Astrocyte (in vitro differentiated cells and primary cell): ENCODE data around the gene DCAF7. TPM values are rescaled to one million over a fixed set of nuclear protein-coding genes. Genes with fewer than 3 reads are reported as not detected.

Experiments
- DNase-seq: peaks from one replicate; pipeline ENCODE4 v3.0.0-alpha.2; 2010; ENCODE audit warnings: low read depth
- FAIRE-seq: peaks from 2 replicates; lab custom pipeline; 2011; peaks lifted over from hg19 to GRCh38; lab: Jason Lieb, UNC
- H2AFZ ChIP-seq: 2 replicates; pipeline ENCODE4 v1.6.0; 2012; ENCODE audit warnings: low read depth, low read length, inconsistent platforms
- H3K27ac ChIP-seq: 2 replicates; pipeline ENCODE4 v1.5.1; 2011; ENCODE audit warnings: low read depth, low read length, inconsistent platforms
- H3K27me3 ChIP-seq: 2 replicates; pipeline ENCODE4 v1.6.0; 2011; ENCODE audit warnings: low read length, inconsistent platforms; ENCODE audit not compliant: insufficient read depth
- H3K36me3 ChIP-seq: 2 replicates; pipeline ENCODE4 v1.5.1; 2011; ENCODE audit warnings: low read length, inconsistent platforms; ENCODE audit not compliant: insufficient read depth
- H3K4me1 ChIP-seq: 2 replicates; pipeline ENCODE4 v1.5.1; 2011; ENCODE audit warnings: low read length, inconsistent platforms; ENCODE audit not compliant: insufficient read depth
- H3K4me2 ChIP-seq: 2 replicates; pipeline ENCODE4 v1.6.0; 2012; ENCODE audit warnings: low read length, inconsistent platforms
- H3K4me3 ChIP-seq: 2 replicates; pipeline ENCODE4 v1.5.1; 2011; ENCODE audit warnings: low read depth, mild to moderate bottlenecking, low read length, inconsistent platforms; ENCODE audit not compliant: insufficient read depth
- H3K79me2 ChIP-seq: 2 replicates; pipeline ENCODE4 v1.6.0; 2012; ENCODE audit warnings: mild to moderate bottlenecking, low read length, inconsistent platforms; ENCODE audit not compliant: insufficient read depth
- H3K9ac ChIP-seq: 2 replicates; pipeline ENCODE4 v1.6.0; 2012; ENCODE audit warnings: mild to moderate bottlenecking, low read length, inconsistent platforms
- H3K9me3 ChIP-seq: 2 replicates; pipeline ENCODE4 v1.5.1; 2012; ENCODE audit warnings: low read depth, mild to moderate bottlenecking, low read length, inconsistent platforms; ENCODE audit not compliant: insufficient read depth
- H4K20me1 ChIP-seq: 2 replicates; pipeline ENCODE4 v1.6.0; 2012; ENCODE audit warnings: low read length, inconsistent platforms; ENCODE audit not compliant: insufficient read depth
- H3K27ac Mint-ChIP-seq: one replicate; pipeline ENCODE4 v1.8.0; 2021; ENCODE audit warnings: mild to moderate bottlenecking, mixed read lengths; ENCODE audit not compliant: unreplicated experiment
- H3K27me3 Mint-ChIP-seq: one replicate; pipeline ENCODE4 v1.8.0; 2021; ENCODE audit warnings: low read depth, mixed read lengths; ENCODE audit not compliant: unreplicated experiment
- H3K36me3 Mint-ChIP-seq: one replicate; pipeline ENCODE4 v1.8.0; 2021; ENCODE audit warnings: low read depth, mixed read lengths; ENCODE audit not compliant: unreplicated experiment
- H3K4me1 Mint-ChIP-seq: one replicate; pipeline ENCODE4 v1.8.0; 2021; ENCODE audit warnings: low read depth, mixed read lengths; ENCODE audit not compliant: unreplicated experiment
- H3K4me3 Mint-ChIP-seq: one replicate; pipeline ENCODE4 v1.8.0; 2021; ENCODE audit warnings: mild to moderate bottlenecking, moderate library complexity, mixed read lengths; ENCODE audit not compliant: unreplicated experiment
- H3K9me3 Mint-ChIP-seq: one replicate; pipeline ENCODE4 v1.8.0; 2021; ENCODE audit warnings: mild to moderate bottlenecking, mixed read lengths; ENCODE audit not compliant: unreplicated experiment
- EZH2 ChIP-seq: IDR thresholded peaks from 2 replicates; pipeline ENCODE4 v1.6.1; 2012; ENCODE audit warnings: mild to moderate bottlenecking, low read length, inconsistent platforms; ENCODE audit not compliant: insufficient read depth
- total RNA-seq: library from RNA; stranded (reverse); gene quantifications from 2 replicates; pipeline ENCODE4 v1.2.1, GENCODE V29; 2021
- TF ChIP-seq, protein P1 (sequence below): IDR thresholded peaks from 2 replicates; pipeline ENCODE4 v1.5.1; 2011; ENCODE audit warnings: low read depth, mild to moderate bottlenecking, inconsistent platforms, low read length, moderate library complexity; ENCODE audit not compliant: insufficient read depth

DCAF7 gene
- total RNA-seq, 1 donor from 2014 or later: 84.2 TPM

DNA sequence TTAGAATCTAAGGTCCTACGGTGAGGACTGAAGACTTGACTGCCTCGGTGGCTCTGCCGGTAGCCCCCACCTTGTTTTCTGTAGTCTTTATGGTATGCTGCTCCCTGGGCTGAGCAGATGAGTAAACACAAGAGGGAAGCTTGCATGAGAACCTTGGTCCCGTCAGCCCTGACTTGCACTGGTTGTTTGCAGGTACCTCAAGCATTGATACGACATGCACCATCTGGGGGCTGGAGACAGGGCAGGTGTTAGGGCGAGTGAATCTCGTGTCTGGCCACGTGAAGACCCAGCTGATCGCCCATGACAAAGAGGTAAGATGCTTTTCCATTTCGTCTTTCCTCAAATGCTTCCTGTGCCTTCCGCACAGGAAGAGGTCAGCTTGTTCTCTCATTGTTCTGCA lies 29.4 kb downstream of the DCAF7 start:
- Histone ChIP-seq H3K4me2 (no peak overlapping the region), H3K4me1 (no peaks in the 10 kb centered on the region), H3K9ac (no peak overlapping the region), H2AFZ (no peak overlapping the region), H3K36me3 (peaks cover 33% of the 10 kb centered on the region), H3K4me3 (no peak overlapping the region), H3K27ac (no peak overlapping the region), H4K20me1 (peaks cover 67% of the 10 kb centered on the region), H3K79me2 (peaks cover 48% of the 10 kb centered on the region), H3K9me3 (no peaks in the 10 kb centered on the region), H3K27me3 (no peaks in the 10 kb centered on the region)
- no peak overlapping the region for H3K4me3 Mint-ChIP-seq
- peaks cover 10% of the 10 kb centered on the region for H3K4me1 Mint-ChIP-seq
- DNase-seq (no peak), FAIRE-seq (no peak)
- no peak overlapping the region for H3K27ac Mint-ChIP-seq
- H3K36me3 Mint-ChIP-seq: peaks cover 20% of the 10 kb centered on the region
- no peaks in the 10 kb centered on the region for H3K27me3 Mint-ChIP-seq
- no peaks in the 10 kb centered on the region for H3K9me3 Mint-ChIP-seq
- TF ChIP-seq, protein P1, sequence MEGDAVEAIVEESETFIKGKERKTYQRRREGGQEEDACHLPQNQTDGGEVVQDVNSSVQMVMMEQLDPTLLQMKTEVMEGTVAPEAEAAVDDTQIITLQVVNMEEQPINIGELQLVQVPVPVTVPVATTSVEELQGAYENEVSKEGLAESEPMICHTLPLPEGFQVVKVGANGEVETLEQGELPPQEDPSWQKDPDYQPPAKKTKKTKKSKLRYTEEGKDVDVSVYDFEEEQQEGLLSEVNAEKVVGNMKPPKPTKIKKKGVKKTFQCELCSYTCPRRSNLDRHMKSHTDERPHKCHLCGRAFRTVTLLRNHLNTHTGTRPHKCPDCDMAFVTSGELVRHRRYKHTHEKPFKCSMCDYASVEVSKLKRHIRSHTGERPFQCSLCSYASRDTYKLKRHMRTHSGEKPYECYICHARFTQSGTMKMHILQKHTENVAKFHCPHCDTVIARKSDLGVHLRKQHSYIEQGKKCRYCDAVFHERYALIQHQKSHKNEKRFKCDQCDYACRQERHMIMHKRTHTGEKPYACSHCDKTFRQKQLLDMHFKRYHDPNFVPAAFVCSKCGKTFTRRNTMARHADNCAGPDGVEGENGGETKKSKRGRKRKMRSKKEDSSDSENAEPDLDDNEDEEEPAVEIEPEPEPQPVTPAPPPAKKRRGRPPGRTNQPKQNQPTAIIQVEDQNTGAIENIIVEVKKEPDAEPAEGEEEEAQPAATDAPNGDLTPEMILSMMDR: no peak
- TF ChIP-seq EZH2: no peak

DNA sequence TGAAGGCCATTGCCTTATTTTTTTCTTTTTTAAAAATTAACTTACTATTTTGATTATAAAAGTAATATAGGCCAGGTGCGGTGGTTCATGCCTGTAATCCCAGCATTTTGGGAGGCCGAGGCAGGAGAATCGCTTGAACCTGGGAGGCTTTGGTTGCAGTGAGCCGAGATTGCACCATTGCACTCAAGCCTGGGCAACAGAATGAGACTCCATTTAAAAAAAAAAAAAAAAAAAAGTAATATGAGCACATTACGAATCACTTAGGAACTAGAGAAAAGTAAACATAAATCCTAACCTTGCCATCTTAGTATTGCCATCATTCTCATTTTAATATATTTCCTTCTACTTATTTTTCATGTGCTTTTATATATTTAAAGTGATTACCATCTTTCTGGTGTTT lies 37.5 kb downstream of the DCAF7 start:
- no peaks in the 10 kb centered on the region for H3K27me3 Mint-ChIP-seq
- peaks cover 28% of the 10 kb centered on the region for H4K20me1 ChIP-seq
- H2AFZ ChIP-seq: no peak overlapping the region
- no peaks in the 10 kb centered on the region for H3K9me3 Mint-ChIP-seq
- no peak overlapping the region for H3K4me2 ChIP-seq
- H3K36me3 ChIP-seq: peaks cover 53% of the 10 kb centered on the region
- no peak overlapping the region for H3K27ac ChIP-seq
- H3K79me2 ChIP-seq: no peaks in the 10 kb centered on the region
- peaks cover 2% of the 10 kb centered on the region for H3K4me1 ChIP-seq
- H3K4me3 Mint-ChIP-seq: no peak overlapping the region
- no peak overlapping the region for H3K4me3 ChIP-seq
- FAIRE-seq (no peak), DNase-seq (no peak)
- no peak overlapping the region for H3K27ac Mint-ChIP-seq
- peaks cover 5% of the 10 kb centered on the region for H3K4me1 Mint-ChIP-seq
- H3K9ac ChIP-seq: no peak overlapping the region
- no peaks in the 10 kb centered on the region for H3K9me3 ChIP-seq
- no peaks in the 10 kb centered on the region for H3K27me3 ChIP-seq
- TF ChIP-seq, protein P1: no peak
- TF ChIP-seq EZH2: no peak
- peaks cover 30% of the 10 kb centered on the region for H3K36me3 Mint-ChIP-seq

DNA sequence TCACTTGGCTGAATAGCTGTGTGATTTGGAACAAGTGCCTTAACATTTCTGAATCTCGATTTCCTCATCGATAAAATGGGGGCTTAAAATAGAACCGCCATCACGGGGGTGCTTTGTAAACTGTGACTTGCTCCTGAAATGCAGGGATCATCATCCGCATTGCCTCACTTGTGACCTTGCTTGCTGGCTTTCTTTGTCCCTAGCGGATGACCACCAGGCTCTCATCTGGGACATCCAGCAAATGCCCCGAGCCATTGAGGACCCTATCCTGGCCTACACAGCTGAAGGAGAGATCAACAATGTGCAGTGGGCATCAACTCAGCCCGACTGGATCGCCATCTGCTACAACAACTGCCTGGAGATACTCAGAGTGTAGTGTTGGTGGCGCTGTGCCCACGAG lies 38.5 kb downstream of the DCAF7 start:
- H3K36me3 Mint-ChIP-seq: peaks cover 27% of the 10 kb centered on the region
- no peak overlapping the region for H3K4me3 Mint-ChIP-seq
- Histone ChIP-seq H4K20me1 (peaks cover 19% of the 10 kb centered on the region), H3K27ac (no peak overlapping the region), H2AFZ (no peak overlapping the region), H3K36me3 (peaks cover 47% of the 10 kb centered on the region), H3K9ac (no peak overlapping the region), H3K4me2 (no peak overlapping the region), H3K27me3 (no peaks in the 10 kb centered on the region), H3K4me3 (no peak overlapping the region), H3K4me1 (peaks cover 2% of the 10 kb centered on the region), H3K9me3 (no peaks in the 10 kb centered on the region), H3K79me2 (no peaks in the 10 kb centered on the region)
- DNase-seq (no peak), FAIRE-seq (no peak)
- peaks cover 11% of the 10 kb centered on the region for H3K4me1 Mint-ChIP-seq
- H3K9me3 Mint-ChIP-seq: no peaks in the 10 kb centered on the region
- H3K27me3 Mint-ChIP-seq: no peaks in the 10 kb centered on the region
- no peak for TF ChIP-seq EZH2
- TF ChIP-seq, protein P1: no peak
- H3K27ac Mint-ChIP-seq: no peak overlapping the region
